Adipocyte (in vitro differentiated cells): ENCODE measurements around the gene KIAA1143.

Source experiments
- DNase-seq: peaks from one replicate; pipeline ENCODE4 v3.0.0-alpha.2; 2015; ENCODE audit warnings: low read depth
- H3K27me3 ChIP-seq: replicated peaks from 2 replicates; pipeline ENCODE4 v1.7.0; 2013; ENCODE audit warnings: mild to moderate bottlenecking, low read length, moderate library complexity; ENCODE audit not compliant: control insufficient read depth, insufficient read depth
- H3K36me3 ChIP-seq: 2 replicates; pipeline ENCODE4 v1.7.0; 2013; ENCODE audit warnings: low read length, mild to moderate bottlenecking, moderate library complexity; ENCODE audit not compliant: control insufficient read depth, insufficient read depth, severe bottlenecking
- H3K4me1 ChIP-seq: 2 replicates; pipeline ENCODE4 v1.7.0; 2013; ENCODE audit warnings: mild to moderate bottlenecking, low read length, moderate library complexity; ENCODE audit not compliant: control insufficient read depth, insufficient read depth
- H3K4me3 ChIP-seq: 2 replicates; pipeline ENCODE4 v1.7.0; 2013; ENCODE audit warnings: mild to moderate bottlenecking, low read length, moderate library complexity
- H3K9ac ChIP-seq: 2 replicates; pipeline ENCODE4 v1.7.0; 2013; ENCODE audit warnings: mild to moderate bottlenecking, low read length, moderate library complexity
- H3K9me3 ChIP-seq: 2 replicates; pipeline ENCODE4 v1.7.0; 2013; ENCODE audit warnings: mild to moderate bottlenecking, low read length, moderate library complexity; ENCODE audit not compliant: control insufficient read depth

KIAA1143 gene

GRCh38 chr3:44761424-44762169, at the start of gene KIAA1143, which contains the start of gene KIF15:
Gene KIAA1143 (minus strand): TSS chr3:44761619. CDS start chr3:44761602, 17 bp downstream.
Gene KIF15 (plus strand): TSS chr3:44761794. CDS start chr3:44761866, 72 bp downstream.
- Histone ChIP-seq H3K9me3 (peaks cover 6% of the 10 kb centered on the region), H3K9ac (peak within 1 kb of the TSS; percentile 95), H3K36me3 (peaks cover 13% of the 10 kb centered on the region), H3K4me1 (peaks cover 11% of the 10 kb centered on the region), H3K27me3 (no peaks in the 10 kb centered on the region), H3K4me3 (peak within 1 kb of the TSS; percentile 99)
- peak; percentile 99 for DNase-seq

- no peaks in the 10 kb centered on the region for H3K36me3 ChIP-seq
- no peak overlapping the region for H3K4me3 ChIP-seq
- no peak for DNase-seq
- H3K27me3 ChIP-seq, result no peaks in the 10 kb centered on the region
- no peaks in the 10 kb centered on the region for H3K4me1 ChIP-seq
- H3K9ac ChIP-seq, result no peak overlapping the region
- no peaks in the 10 kb centered on the region for H3K9me3 ChIP-seq
These were observed 44.5 kb upstream of the KIAA1143 start for GRCh38 chr3:44805960-44806359.

- Histone ChIP-seq H3K4me3 (no peak overlapping the region), H3K36me3 (no peaks in the 10 kb centered on the region), H3K4me1 (peaks cover 4% of the 10 kb centered on the region), H3K27me3 (no peaks in the 10 kb centered on the region), H3K9me3 (no peaks in the 10 kb centered on the region), H3K9ac (no peak overlapping the region)
- DNase-seq, result no peak
These were observed 41.9 kb upstream of the KIAA1143 start for GRCh38 chr3:44803298-44803697.

GRCh38 chr3:44802011-44802410, 40.6 kb upstream of the KIAA1143 start:
- no peaks in the 10 kb centered on the region for H3K27me3 ChIP-seq
- H3K4me1 ChIP-seq, result peaks cover 4% of the 10 kb centered on the region
- H3K9ac ChIP-seq, result no peak overlapping the region
- no peaks in the 10 kb centered on the region for H3K36me3 ChIP-seq
- H3K4me3 ChIP-seq, result no peak overlapping the region
- no peak for DNase-seq
- no peaks in the 10 kb centered on the region for H3K9me3 ChIP-seq

- peaks cover 4% of the 10 kb centered on the region for H3K4me1 ChIP-seq
- DNase-seq, result no peak
- no peaks in the 10 kb centered on the region for H3K27me3 ChIP-seq
- no peaks in the 10 kb centered on the region for H3K36me3 ChIP-seq
- H3K4me3 ChIP-seq, result no peak overlapping the region
- no peak overlapping the region for H3K9ac ChIP-seq
- H3K9me3 ChIP-seq, result no peaks in the 10 kb centered on the region
These were observed 33.8 kb upstream of the KIAA1143 start for GRCh38 chr3:44795197-44795596.

GRCh38 chr3:44782891-44783290, 21.5 kb upstream of the KIAA1143 start:
- Histone ChIP-seq H3K4me3 (no peak overlapping the region), H3K9ac (no peak overlapping the region), H3K4me1 (no peaks in the 10 kb centered on the region), H3K27me3 (no peaks in the 10 kb centered on the region), H3K36me3 (no peaks in the 10 kb centered on the region), H3K9me3 (no peaks in the 10 kb centered on the region)
- no peak for DNase-seq

- Histone ChIP-seq H3K27me3 (no peaks in the 10 kb centered on the region), H3K4me3 (no peak overlapping the region), H3K36me3 (no peaks in the 10 kb centered on the region), H3K9me3 (peaks cover 19% of the 10 kb centered on the region), H3K9ac (no peak overlapping the region), H3K4me1 (no peaks in the 10 kb centered on the region)
- no peak for DNase-seq
These were observed 10.7 kb upstream of the KIAA1143 start for GRCh38 chr3:44772099-44772442.

GRCh38 chr3:44771424-44772098, 10.1 kb upstream of the KIAA1143 start:
- Histone ChIP-seq H3K9me3 (peaks cover 19% of the 10 kb centered on the region), H3K4me1 (no peaks in the 10 kb centered on the region), H3K27me3 (no peaks in the 10 kb centered on the region), H3K36me3 (no peaks in the 10 kb centered on the region), H3K9ac (no peak overlapping the region), H3K4me3 (no peak overlapping the region)
- no peak for DNase-seq

- no peak overlapping the region for H3K9ac ChIP-seq
- peaks cover 3% of the 10 kb centered on the region for H3K9me3 ChIP-seq
- H3K27me3 ChIP-seq, result no peaks in the 10 kb centered on the region
- no peak overlapping the region for H3K4me3 ChIP-seq
- no peak for DNase-seq
- H3K4me1 ChIP-seq, result peaks cover 11% of the 10 kb centered on the region
- H3K36me3 ChIP-seq, result no peaks in the 10 kb centered on the region
These were observed 2.8 kb upstream of the KIAA1143 start for GRCh38 chr3:44764248-44764647.

GRCh38 chr3:44762690-44763089, 1.3 kb upstream of the KIAA1143 start:
- Histone ChIP-seq H3K4me3 (peak overlapping the region; percentile 99), H3K9ac (no peak overlapping the region), H3K9me3 (peaks cover 6% of the 10 kb centered on the region), H3K27me3 (no peaks in the 10 kb centered on the region), H3K36me3 (peaks cover 7% of the 10 kb centered on the region), H3K4me1 (peaks cover 11% of the 10 kb centered on the region)
- no peak for DNase-seq

GRCh38 chr3:44762170-44762677, 805 bp upstream of the KIAA1143 start:
- peak overlapping the region; percentile 95 for H3K9ac ChIP-seq
- H3K27me3 ChIP-seq, result no peaks in the 10 kb centered on the region
- H3K4me3 ChIP-seq, result peak overlapping the region; percentile 99
- peaks cover 6% of the 10 kb centered on the region for H3K9me3 ChIP-seq
- DNase-seq, result peak; percentile 24
- H3K4me1 ChIP-seq, result peaks cover 11% of the 10 kb centered on the region
- H3K36me3 ChIP-seq, result peaks cover 11% of the 10 kb centered on the region
